GM18517 (cell line): ENCODE measurements around the gene NOC4L.
"Not testable (repeated sequence)": the region's sequence is repeated elsewhere in the genome, so short reads cannot be mapped to it uniquely, and the experiment has no call there.

ENCODE experiments used
- ATAC-seq: cut with Tn5 transposase; IDR thresholded peaks from one replicate; pipeline ENCODE4 v1.9.1; 2021; ENCODE audit warnings: mild to moderate bottlenecking, moderate library complexity; ENCODE audit not compliant: unreplicated experiment

NOC4L gene

DNA sequence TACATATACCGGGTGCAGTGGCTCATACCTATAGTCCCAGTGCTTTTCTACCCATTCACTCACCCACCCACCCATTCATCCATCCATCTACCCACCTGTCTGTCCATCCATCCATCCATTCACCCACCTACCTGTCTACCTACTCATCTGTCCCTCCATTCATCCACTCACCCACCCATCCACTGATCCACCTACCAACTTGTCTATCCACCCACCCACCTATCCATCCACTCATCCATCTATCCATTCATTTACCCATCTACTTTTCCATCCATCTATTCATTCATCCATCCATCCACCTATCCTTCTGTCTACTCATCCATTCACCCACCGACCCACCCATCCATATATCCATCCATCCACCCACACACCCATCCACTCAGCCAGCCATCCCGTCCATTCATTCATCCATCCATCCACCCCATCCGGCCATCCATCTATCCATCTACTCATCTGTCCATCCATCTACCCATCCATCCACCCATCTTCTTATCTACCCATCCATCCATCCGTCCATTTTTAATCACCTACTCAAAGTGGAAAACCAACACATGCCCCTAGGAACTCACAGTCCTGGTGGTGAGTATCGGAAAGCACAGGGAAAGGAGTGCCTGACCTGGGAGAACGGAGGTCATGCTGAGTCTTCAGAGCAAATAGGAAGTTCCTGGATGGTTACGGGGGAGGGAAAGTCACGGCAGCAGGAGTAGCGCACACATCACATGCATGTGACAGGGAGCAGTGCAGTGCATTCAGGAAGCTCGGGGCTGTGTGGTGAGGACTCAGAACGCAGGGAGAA, 20.1 kb upstream of the NOC4L start:
- no peak for ATAC-seq

DNA sequence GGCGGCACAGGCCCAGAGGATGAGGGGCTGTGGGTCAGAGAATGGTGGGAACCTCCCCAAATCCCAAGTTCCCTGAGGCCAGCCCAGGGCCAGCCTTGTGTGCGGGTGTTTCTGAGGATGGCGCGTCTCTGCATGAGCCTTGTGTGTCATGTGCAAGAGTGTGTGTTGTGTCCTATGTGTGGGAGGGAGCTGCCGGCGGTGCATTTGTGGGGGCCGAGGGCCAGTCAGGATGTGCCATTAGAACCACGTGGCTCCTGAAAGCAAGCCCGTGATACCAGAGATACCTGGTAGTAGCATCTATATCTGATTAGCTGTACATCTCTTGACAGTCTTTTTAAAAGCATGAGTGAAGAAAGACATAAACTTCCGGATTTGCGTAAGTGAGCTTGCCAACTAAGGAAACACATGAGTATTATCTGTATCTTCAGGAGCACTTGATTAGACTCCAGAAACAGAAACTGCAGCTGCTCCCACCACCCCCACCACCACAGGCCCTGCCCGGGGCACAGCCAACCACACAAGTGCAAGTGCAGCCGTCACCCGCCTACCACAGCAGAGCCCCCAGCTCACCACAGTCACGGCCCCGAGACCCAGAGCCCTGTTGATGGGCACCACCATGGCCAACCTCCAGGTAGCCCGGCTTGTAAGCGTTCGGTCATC, 19.4 kb upstream of the NOC4L start:
- ATAC-seq = no peak

DNA sequence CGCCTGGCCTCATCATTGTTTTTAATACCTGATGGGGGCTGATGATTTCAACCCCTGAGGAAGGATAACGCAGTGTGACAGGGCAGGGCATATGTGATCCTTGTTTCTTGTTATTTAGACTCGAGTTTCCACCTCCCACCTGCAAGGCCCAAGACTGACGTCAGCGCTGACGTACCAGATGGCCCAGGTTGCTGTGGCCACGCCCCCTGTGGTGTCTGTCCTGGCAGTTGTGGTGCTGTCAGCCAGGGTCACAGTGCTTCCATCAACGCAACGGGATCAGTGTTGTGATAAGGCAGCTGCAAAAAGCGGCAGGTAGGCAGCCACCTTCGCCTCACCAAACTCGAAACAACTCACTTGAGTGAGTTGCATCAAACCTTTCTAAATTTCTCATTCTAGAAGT, 18.5 kb upstream of the NOC4L start:
- no peak for ATAC-seq

DNA sequence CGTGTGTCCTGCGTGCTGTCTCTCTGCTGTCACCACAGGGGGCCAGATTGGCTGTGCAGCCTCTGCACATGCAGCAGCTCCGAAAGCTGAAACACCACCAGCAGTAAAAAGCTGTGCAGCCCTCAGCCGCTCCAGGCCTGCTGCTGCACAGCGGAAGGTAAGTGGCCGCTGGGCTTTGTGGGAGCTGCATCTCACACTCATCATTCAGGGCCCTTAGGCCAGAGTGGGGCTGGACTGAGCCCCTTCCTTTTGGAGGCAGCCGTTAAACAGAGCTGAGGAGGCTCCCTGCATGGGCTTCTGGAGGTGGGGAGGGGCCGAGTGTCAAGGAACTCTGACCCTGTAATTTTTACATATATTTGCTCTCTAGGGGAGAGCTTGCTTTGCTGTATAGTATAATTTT, 17.2 kb upstream of the NOC4L start:
- no peak for ATAC-seq

DNA sequence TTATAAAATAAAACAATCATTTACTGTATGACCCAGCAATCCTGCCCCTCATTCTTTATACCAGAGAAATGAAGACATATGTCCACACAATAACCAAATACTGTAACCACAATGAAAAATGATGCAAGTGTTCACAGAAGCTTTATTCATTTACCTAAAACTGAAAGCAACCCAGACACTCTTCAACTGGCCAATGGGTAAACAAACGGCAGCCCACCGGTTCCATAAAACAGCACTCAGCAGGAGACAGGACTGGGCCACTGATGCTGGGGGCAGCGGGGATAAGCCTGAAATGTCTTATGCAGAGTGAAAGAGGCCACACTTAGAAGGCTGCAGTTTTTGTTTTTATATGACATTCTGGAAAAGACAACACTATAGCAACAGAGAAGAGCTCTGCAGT, 15.2 kb upstream of the NOC4L start:
- no peak for ATAC-seq

DNA sequence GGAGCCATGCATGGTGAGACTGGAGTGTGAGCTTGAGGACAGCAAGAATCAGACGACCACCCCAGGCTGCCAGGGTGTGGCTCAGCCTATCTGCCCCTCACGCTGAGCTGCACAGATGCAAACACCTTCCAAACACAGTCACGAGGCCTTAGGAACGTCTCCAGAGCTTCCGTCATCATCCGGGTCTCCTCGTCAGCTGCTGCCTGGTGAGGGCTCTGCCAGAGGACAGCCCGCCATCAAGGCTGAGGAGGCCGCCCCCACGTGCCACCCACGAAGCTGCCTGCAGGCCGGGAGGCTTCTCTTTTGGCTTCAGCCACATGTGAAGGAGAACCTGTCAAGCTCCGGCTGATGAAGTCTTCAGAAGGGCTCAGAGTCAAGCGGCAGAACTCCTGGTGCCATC, 13.6 kb upstream of the NOC4L start:
- no peak for ATAC-seq

DNA sequence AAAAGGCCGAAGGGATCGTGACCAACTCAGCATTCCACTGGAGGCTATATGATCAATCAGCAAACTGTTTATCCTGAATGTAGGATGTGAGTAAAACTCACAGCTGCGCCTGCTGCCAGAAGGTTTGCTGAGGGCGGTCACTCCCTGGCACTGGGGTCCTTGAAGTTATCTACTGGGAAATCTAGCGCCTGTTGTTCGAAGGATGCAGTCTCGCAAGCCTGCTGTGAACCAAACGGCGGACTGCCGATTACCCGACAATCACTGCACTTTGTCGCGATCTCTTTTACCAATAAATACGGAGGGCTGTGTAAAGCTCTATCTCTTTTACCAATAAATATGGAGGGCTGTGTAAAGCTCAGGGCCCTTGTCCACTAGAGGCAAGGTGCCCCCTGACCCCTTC, 13.0 kb upstream of the NOC4L start:
- no peak for ATAC-seq

DNA sequence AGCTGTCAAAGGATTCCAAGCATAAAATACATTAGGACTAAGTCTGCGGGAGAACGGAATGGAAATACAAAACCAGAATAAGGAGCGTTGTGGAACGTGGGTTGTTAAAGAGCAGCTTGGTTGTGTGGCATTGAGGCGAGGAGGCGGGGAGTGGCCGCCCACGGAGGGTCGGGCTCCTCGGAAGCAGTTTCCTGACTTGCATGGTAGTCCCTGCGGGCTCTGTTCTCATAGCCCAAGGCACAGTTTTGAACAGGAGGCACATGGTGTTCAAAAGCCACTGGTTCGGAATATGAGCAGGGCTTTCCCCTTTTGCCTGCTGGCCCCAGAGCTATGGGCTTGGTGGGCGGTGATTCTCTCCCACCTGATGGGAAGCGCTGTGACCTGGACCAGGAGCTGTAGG, 12.3 kb upstream of the NOC4L start:
- ATAC-seq = no peak

DNA sequence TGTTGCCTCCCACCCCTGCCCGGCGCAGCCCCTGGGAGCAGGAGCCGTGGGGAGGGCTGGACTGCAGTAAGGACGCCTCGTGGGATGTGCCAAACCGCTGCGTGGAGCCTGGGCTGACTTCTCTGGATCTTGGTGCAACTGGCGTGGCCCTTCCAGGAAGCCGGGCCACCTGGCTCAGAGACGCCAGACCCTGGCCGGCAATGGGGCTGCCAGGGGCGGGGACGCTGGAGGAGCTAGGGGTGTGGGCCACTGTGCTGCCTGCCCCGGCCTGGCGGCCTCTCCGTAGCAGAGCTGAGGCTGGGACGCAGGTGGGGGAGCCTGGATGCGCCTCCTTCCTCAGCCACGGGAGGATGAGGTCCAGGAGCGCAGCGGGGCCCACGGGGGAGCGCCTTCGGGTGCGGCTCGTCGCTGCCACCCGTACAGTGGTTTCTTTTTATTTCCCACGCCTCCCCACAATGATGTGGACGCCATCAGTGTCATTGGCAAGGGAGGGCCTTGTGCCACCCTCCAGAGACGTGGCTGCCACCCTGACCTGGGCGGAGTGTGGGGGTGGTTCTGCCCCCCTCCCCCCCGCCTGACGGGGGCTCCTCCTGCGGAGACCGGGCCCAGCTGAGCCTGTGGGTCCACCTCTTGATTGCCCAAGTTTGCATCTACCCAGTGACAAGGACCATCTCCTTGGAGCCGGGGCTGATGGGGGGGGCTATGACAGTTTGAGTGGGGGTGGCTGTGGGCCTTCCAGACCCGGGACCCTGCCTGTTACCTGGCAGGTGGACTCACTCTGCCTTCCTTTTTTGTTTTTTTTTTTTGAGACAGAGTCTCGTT, 11.4 kb upstream of the NOC4L start:
- ATAC-seq = no peak

DNA sequence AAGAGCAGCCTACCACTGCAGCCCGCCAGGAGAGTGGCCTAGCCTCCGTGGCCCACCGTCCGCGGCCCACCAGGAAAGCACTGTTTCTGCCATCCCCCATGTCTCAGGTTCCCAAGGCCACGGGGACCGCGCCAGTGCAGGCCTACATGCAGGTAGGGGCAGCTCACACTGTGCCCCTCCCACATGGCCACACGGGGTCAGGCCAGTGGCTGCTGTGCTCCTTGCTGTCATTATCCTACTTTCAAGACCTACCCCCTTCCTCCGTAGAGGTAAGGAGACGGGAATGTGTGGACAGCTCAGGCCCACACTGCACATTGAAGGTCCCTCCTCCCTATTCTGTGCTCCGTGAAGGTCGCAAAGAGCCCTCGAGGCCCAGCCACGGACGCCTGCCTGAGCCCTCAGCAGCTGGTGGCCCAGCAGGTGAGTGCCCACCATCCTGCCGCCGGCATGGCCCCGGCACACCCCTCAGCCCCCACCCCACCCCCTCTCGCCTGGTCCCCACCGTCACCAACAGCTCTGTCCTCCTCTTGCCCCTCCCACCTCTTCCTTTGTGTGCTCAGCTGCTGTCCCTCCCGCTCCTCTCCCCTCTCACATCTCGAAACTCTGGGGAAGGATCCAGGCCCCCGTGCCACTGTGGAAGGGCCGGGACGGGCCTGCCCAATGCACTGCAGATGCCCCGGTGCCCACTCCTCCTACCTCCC, 10.2 kb upstream of the NOC4L start:
- ATAC-seq = no peak

DNA sequence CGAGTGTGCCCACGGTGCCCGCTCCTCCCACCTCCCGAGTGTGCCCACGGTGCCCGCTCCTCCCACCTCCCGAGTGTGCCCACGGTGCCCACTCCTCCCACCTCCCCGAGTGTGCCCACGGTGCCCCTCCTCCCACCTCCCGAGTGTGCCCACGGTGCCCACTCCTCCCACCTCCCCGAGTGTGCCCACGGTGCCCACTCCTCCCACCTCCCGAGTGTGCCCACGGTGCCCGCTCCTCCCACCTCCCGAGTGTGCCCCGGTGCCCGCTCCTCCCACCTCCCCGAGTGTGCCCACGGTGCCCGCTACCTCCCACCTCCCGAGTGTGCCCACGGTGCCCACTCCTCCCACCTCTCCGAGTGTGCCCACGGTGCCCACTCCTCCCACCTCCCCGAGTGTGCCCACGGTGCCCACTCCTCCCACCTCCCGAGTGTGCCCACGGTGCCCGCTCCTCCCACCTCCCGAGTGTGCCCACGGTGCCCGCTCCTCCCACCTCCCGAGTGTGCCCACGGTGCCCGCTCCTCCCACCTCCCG, 9.5 kb upstream of the NOC4L start:
- ATAC-seq = not testable (repeated sequence)

DNA sequence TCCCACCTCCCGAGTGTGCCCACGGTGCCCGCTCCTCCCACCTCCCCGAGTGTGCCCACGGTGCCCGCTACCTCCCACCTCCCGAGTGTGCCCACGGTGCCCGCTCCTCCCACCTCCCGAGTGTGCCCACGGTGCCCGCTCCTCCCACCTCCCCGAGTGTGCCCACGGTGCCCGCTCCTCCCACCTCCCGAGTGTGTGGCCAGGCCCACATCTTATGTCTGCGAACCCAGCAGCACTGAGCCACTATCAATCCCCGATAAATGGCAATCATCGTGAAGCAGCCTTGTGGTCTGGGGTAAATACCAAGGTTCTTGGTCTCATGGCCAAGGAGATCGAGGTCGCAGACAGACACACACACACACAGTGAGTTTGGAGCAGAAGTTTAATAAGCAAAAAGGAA, 8.0 kb upstream of the NOC4L start:
- not testable (repeated sequence) for ATAC-seq

DNA sequence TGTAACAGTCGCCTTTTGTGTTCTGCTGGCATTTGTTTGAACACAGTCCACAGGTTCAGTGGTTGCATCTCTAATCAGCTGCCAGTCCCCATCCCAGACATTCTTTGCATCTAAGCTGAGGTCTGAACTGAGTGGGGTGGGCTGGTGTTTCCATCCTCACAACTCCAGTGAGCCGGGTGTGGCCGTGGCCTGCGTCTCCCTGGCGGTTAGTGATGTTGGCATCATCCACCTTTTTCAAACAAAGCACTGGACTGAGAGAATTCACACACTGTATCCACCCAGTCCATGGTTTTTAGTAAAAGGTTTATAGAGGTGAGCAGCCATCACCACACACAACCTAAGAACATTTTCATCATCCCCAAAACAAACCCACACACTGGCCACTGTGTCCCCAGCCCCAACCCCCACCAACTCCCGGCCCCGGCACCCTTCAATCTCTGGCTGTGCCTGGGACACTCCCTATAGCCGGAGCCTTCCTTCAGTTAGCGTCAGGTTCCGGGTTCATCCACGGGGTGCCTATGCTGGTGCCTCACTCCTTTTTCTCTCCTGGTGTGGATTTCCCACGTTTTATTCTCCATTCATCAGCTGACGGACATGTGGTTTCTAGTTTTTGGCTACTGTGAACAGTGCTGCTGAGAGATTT, 6.7 kb upstream of the NOC4L start:
- no peak for ATAC-seq

DNA sequence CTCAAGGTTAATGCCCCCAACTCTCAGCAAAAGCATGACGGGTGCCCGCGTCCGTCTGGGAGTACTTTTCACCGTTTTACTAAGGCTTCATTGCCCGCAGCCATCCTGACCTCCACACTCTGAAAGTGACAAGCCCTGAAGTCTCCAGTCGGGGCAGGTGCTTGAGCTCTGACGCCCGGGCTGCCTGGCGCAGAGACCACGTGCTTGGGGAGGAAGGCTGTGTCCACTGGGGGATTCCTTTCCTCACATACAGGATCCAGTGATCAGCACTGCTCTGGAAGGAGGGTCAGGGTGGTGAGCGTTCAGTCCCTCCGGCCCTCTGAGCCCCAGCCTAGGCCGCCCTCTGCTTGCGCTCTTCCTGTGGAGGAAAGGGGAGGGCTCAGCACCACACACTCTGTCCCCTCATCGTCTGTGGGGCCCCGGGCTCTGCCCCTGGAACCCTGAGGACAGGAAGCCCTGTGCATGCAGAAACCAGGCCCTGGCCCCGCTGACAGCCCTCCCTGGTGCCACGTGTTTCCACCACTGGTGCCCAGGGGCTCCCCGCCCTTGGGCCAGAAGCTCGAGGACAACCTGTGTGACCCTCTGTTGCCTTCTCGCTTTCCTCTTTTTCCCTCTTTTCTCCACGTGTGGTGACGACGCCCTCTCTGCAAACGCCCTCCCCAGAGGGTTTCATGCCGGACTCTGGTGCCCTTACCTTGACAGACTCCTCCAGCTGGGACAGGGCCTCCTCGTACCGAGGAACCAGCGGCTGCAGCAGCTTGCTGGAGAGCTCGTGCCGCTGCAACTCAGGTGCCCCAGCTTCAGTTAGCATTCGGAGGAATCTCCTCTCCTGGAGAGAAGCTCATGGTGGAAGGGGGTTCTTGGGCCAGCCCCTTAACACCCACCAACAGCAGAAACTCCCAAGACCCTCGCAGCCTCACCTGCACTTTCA, 5.1 kb upstream of the NOC4L start:
- no peak for ATAC-seq

DNA sequence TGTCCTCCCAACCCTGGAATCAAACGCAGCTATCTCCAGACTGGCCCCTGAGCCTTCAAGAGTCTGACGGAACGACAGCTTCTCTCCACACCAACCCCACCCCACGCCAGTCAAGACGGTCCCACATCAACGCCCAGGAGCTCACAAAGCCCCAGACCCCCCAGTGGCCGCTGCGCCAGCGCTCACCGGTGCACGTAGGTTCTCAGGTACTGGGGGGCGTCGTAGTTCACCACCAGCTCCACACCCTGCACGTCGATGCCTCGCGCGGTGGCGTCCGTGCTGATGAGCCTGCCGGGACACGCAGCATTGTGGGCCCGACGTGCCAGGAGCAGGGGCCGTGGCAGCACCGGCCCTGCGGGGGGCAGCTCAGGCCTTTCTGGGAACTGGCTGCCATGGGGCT, 4.3 kb upstream of the NOC4L start:
- no peak for ATAC-seq

DNA sequence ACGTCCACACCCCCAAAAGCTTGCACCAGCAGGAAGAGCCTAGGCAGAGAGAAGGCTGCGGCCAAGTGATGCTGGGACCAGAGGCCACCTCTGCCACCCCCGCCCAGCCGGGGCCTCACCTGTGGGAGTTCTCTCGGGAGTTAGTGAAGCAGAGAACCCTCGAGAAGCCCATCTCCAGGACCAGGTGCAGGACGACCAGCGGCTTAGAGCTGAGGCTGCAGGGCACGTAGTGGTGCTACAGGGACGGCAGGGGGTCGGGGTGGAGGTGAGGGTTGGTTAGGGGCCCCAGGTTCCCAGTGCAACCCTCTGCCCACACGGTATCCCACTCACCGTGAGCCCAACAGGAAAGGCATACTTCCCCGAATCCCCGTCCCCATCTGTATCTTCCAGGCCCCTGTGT, 3.8 kb upstream of the NOC4L start:
- no peak for ATAC-seq

DNA sequence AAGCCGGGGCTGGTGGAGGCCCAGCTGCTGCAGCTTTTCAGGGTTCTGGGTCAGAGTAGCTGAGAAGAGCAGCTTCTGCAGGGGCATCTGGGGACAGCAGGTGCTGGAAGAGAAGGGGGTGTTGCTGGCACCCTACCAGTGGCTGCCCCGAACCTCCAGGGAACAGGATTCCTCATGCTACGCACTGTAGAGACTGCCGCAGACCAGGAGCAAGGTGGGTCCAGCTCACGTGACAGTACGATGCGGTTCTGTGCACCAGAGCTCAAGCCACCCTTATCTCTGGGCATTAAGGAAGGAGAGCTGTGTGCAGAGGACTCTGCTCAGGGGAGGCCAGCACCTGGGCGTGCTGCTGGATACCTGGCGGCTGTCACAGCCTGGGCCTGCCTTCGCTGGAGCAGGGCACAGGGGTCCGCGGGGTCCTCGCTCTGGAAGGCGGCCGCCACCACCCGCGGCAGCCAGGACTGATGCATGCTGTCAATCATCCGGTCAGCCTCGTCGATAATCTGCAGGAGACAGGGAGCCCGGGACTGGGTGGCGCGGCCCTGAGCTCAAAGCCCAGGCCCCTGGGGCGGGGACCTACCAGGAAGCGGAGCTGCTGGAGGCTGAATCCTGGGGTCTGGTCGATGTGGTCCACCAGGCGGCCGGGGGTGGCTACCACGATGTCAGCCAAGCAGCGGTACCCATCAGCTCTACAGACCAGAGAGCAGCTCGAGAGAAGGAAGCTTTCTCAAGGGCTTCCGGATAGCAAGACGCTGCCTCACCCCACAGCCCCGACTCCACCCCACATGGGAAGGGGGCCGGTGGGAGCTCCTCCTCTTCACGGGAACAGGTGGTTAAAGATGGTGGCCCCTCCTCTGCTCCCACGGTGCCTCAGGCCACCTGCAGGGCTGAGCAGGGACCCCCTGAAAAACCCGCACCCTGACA, 3.1 kb upstream of the NOC4L start:
- no peak for ATAC-seq

DNA sequence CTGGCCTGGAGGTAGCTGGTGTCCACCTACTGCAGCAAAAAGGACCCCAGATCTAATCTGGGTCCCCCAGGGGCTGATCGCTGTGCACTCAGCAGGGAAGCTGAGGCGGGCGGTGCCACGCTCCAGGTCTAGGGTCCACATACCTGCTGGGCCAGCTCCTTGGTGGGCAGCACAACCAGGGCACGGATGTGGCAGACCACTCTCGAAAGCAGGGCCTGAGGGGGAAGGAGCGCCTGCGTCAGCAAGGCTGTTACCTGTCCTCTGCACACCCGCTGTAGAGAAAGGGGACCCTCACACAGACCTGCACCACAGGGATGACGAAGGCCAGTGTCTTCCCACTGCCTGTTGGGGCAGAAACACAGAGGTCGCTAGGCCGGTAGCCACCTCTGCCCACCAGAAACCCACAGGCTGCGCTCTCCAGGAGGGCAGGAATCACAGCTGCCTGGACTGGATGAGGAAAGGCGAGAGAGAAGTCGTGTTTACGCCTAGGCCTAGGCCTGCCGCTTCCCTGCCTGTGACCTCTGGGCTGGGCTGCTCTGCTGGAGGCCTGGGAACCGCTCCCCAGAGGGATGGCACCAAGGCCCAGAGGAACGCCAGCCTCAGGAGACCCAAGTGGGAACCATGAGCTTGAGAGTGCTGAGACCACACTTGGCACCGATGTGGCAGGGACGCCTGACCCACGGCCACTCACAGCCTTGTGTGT, 2.1 kb upstream of the NOC4L start:
- no peak for ATAC-seq
